Ascending aorta (tissue), 2 donors: ENCODE data around the gene PARP14. TPM values are rescaled to one million over a fixed set of nuclear protein-coding genes. Genes with fewer than 3 reads are reported as not detected.
"Not testable (repeated sequence)": the region's sequence is repeated elsewhere in the genome, so short reads cannot be mapped to it uniquely, and the experiment has no call there.

Source experiments
- DNase-seq, 2 donors: peaks; one replicate each; pipeline ENCODE4 v3.0.0-alpha.2; 2019; ENCODE audit warnings: low spot score in 2 of 2
- H3K27ac ChIP-seq, 2 donors: fragments of 200-600 bp; sonication (generic); one replicate each; pipeline ENCODE4 v1.5.1; 2016 to 2017; ENCODE audit warnings: mild to moderate bottlenecking in 1 of 2
- H3K27me3 ChIP-seq: fragments of 200-600 bp; sonication (generic); one replicate; pipeline ENCODE4 v1.5.1; 2017
- H3K36me3 ChIP-seq, 2 donors: fragments of 200-600 bp; sonication (generic); one replicate each; pipeline ENCODE4 v1.5.1; 2016
- H3K4me1 ChIP-seq, 2 donors: fragments of 200-600 bp; sonication (generic); one replicate each; pipeline ENCODE4 v1.5.1; 2016 to 2017; ENCODE audit warnings: mild to moderate bottlenecking in 1 of 2
- H3K4me3 ChIP-seq, 2 donors: fragments of 200-600 bp; sonication (generic); one replicate each; pipeline ENCODE4 v1.5.1; 2016 to 2017; ENCODE audit warnings: mild to moderate bottlenecking in 1 of 2
- H3K9me3 ChIP-seq, 2 donors: fragments of 200-600 bp; sonication (generic); one replicate each; pipeline ENCODE4 v1.5.1; 2016
- CTCF ChIP-seq, 3 experiments: fragments of 200-600 bp in 2 of 3; fragments of 450-650 bp in 1 of 3; sonication (generic) in 2 of 3; IDR thresholded peaks; one replicate each; pipeline ENCODE4 v1.5.1; 2016 to 2019; ENCODE audit warnings: antibody characterized with exemption in 3 of 3, mild to moderate bottlenecking in 1 of 3, moderate library complexity in 1 of 3
- intact Hi-C: fragments of 100-400 bp; cut with DNase I; formaldehyde crosslinking; loops from one replicate; pipeline ENCODE4 v1.15.1; 2023
- total RNA-seq: library from RNA; depleted of rRNA; stranded (reverse); fragments of >200 nt; gene quantifications from one replicate; pipeline ENCODE4 v1.1.0, GENCODE V29; 2016

PARP14 gene
- total RNA-seq, 1 donor from 2014 or later: 58.8 TPM

- no peaks in the 10 kb centered on the region for H3K4me1 ChIP-seq
- no peak for DNase-seq
- no peak overlapping the region for H3K4me3 ChIP-seq
- H3K27ac ChIP-seq: no peak overlapping the region
- intact Hi-C loops: no loop called here
- H3K36me3 ChIP-seq: peaks cover 0 to 21% of the 10 kb centered on the region in 2 donors
- TF ChIP-seq CTCF (IDR thresholded peaks at IDR 0.05): no peak
- no peaks in the 10 kb centered on the region for H3K27me3 ChIP-seq
- H3K9me3 ChIP-seq: no peaks in the 10 kb centered on the region
These were observed 47.5 kb downstream of the PARP14 start for GRCh38 chr3:122728186-122728585.

- Histone ChIP-seq H3K27me3 (no peaks in the 10 kb centered on the region), H3K4me1 (no peaks in the 10 kb centered on the region), H3K9me3 (no peaks in the 10 kb centered on the region), H3K4me3 (no peak overlapping the region), H3K36me3 (peaks cover 0 to 21% of the 10 kb centered on the region in 2 donors), H3K27ac (no peak overlapping the region)
- no peak for DNase-seq
- intact Hi-C loops: no loop called here
- no peak for TF ChIP-seq CTCF (IDR thresholded peaks at IDR 0.05)
These were observed 48.3 kb downstream of the PARP14 start for GRCh38 chr3:122728756-122729514.

- no peak overlapping the region for H3K4me3 ChIP-seq
- TF ChIP-seq CTCF (IDR thresholded peaks at IDR 0.05): no peak
- no peaks in the 10 kb centered on the region for H3K4me1 ChIP-seq
- intact Hi-C loops: no loop called here
- H3K27me3 ChIP-seq: no peaks in the 10 kb centered on the region
- peaks cover 0 to 21% of the 10 kb centered on the region in 2 donors for H3K36me3 ChIP-seq
- no peak for DNase-seq
- H3K27ac ChIP-seq: no peak overlapping the region
- no peaks in the 10 kb centered on the region for H3K9me3 ChIP-seq
These were observed 49.6 kb downstream of the PARP14 start for GRCh38 chr3:122730240-122730639.

GRCh38 chr3:122732682-122733525, 52.3 kb downstream of the PARP14 start:
- H3K4me3 ChIP-seq, intact Hi-C loops, DNase-seq, H3K9me3 ChIP-seq, H3K27me3 ChIP-seq, H3K27ac ChIP-seq, H3K4me1 ChIP-seq: not testable (repeated sequence)
- peaks cover 0 to 19% of the 10 kb centered on the region in 2 donors for H3K36me3 ChIP-seq

GRCh38 chr3:122739172-122739571, 58.5 kb downstream of the PARP14 start:
- H3K4me1 ChIP-seq: no peaks in the 10 kb centered on the region
- H3K9me3 ChIP-seq: no peaks in the 10 kb centered on the region
- DNase-seq: no peak
- TF ChIP-seq CTCF (IDR thresholded peaks at IDR 0.05): no peak
- no peak overlapping the region for H3K4me3 ChIP-seq
- H3K36me3 ChIP-seq: peaks cover 8 to 32% of the 10 kb centered on the region in 2 donors
- H3K27ac ChIP-seq: no peak overlapping the region
- H3K27me3 ChIP-seq: no peaks in the 10 kb centered on the region
- intact Hi-C loops: no loop called here

GRCh38 chr3:122742234-122742633, 61.6 kb downstream of the PARP14 start:
- DNase-seq: no peak
- TF ChIP-seq CTCF (IDR thresholded peaks at IDR 0.05): no peak
- no peak overlapping the region for H3K27ac ChIP-seq
- H3K36me3 ChIP-seq: peaks cover 8 to 38% of the 10 kb centered on the region in 2 donors
- H3K4me1 ChIP-seq: no peaks in the 10 kb centered on the region
- H3K27me3 ChIP-seq: no peaks in the 10 kb centered on the region
- H3K4me3 ChIP-seq: no peak overlapping the region
- no peaks in the 10 kb centered on the region for H3K9me3 ChIP-seq
- intact Hi-C loops: no loop called here
